Tongue (tissue), 2 donors: ENCODE measurements around the gene KIAA0930. TPM values are rescaled to one million over a fixed set of nuclear protein-coding genes. Genes with fewer than 3 reads are reported as not detected.

Experiments used
- DNase-seq: peaks from one replicate; pipeline ENCODE4 v3.0.0-alpha.2; 2015
- total RNA-seq: library from RNA; depleted of rRNA; stranded (reverse); fragments of >200 nt; gene quantifications from one replicate; pipeline ENCODE4 v1.2.3, GENCODE V29; 2014

KIAA0930 gene
- total RNA-seq, 1 donor from 2014 or later, result 30.1 TPM

- DNase-seq, result no peak
These were observed 3.4 kb downstream of the KIAA0930 start for GRCh38 chr22:45237065-45237990.

GRCh38 chr22:45235851-45236342 lies 4.8 kb downstream of the KIAA0930 start:
- DNase-seq, result no peak

- DNase-seq, result no peak
These were observed 5.5 kb downstream of the KIAA0930 start for GRCh38 chr22:45235101-45235777.

- DNase-seq, result no peak
These were observed 6.9 kb downstream of the KIAA0930 start for GRCh38 chr22:45233827-45234226.

- DNase-seq, result no peak
These were observed 7.3 kb downstream of the KIAA0930 start for GRCh38 chr22:45233386-45233785.

GRCh38 chr22:45231293-45231692 lies 9.4 kb downstream of the KIAA0930 start:
- no peak for DNase-seq

GRCh38 chr22:45230026-45230721 lies 10.5 kb downstream of the KIAA0930 start:
- DNase-seq, result no peak

- DNase-seq, result no peak
These were observed 11.5 kb downstream of the KIAA0930 start for GRCh38 chr22:45229181-45229580.

- DNase-seq, result no peak
These were observed 12.3 kb downstream of the KIAA0930 start for GRCh38 chr22:45228401-45228754.

- no peak for DNase-seq
These were observed 12.9 kb downstream of the KIAA0930 start for GRCh38 chr22:45227645-45228400.

- peak; percentile 76 for DNase-seq
These were observed 14.0 kb downstream of the KIAA0930 start for GRCh38 chr22:45226503-45227186.

GRCh38 chr22:45225732-45226502 lies 14.8 kb downstream of the KIAA0930 start:
- DNase-seq, result peak; percentile 61

- no peak for DNase-seq
These were observed 15.5 kb downstream of the KIAA0930 start for GRCh38 chr22:45224988-45225731.

GRCh38 chr22:45224331-45224730 lies 16.4 kb downstream of the KIAA0930 start:
- no peak for DNase-seq

- no peak for DNase-seq
These were observed 17.2 kb downstream of the KIAA0930 start for GRCh38 chr22:45223304-45224117.

- no peak for DNase-seq
These were observed 19.5 kb downstream of the KIAA0930 start for GRCh38 chr22:45221201-45221600.

GRCh38 chr22:45218976-45219375 lies 21.7 kb downstream of the KIAA0930 start:
- DNase-seq, result no peak

GRCh38 chr22:45217806-45218205 lies 22.9 kb downstream of the KIAA0930 start:
- DNase-seq, result no peak

- DNase-seq, result no peak
These were observed 23.3 kb downstream of the KIAA0930 start for GRCh38 chr22:45217345-45217744.
